Upper lobe of right lung (tissue), 1 donor: Measurements from ENCODE around the gene LACTBL1. TPM values are rescaled to one million over a fixed set of nuclear protein-coding genes. Genes with fewer than 3 reads are reported as not detected.

ENCODE experiments used
- ATAC-seq: fragments of 200-7000 bp; cut with Tn5 transposase; one replicate; pipeline ENCODE4 v1.9.1; 2020; ENCODE audit warnings: mild to moderate bottlenecking, moderate library complexity
- DNase-seq: peaks from one replicate; pipeline ENCODE4 v3.0.0-alpha.2; 2020
- H3K27ac ChIP-seq: fragments of 200-600 bp; one replicate; pipeline ENCODE4 v1.8.0; 2022
- H3K27me3 ChIP-seq: fragments of 200-600 bp; one replicate; pipeline ENCODE4 v1.8.0; 2022; ENCODE audit warnings: mild to moderate bottlenecking
- H3K36me3 ChIP-seq: fragments of 200-600 bp; one replicate; pipeline ENCODE4 v1.8.0; 2022
- H3K4me1 ChIP-seq: fragments of 200-600 bp; one replicate; pipeline ENCODE4 v1.8.0; 2022
- H3K4me3 ChIP-seq: fragments of 200-600 bp; one replicate; pipeline ENCODE4 v1.8.0; 2022; ENCODE audit warnings: mild to moderate bottlenecking
- H3K9me3 ChIP-seq: fragments of 200-600 bp; one replicate; pipeline ENCODE4 v1.8.0; 2022
- intact Hi-C: fragments of 100-400 bp; cut with DNase I; formaldehyde crosslinking; loops from one replicate; pipeline ENCODE4 v1.11.0; 2022
- total RNA-seq: library from RNA; stranded (reverse); fragmentation: NEBNext Ultra II Directional; extraction: Animal tissue kit (Norgen Biotek cat#: 25700); gene quantifications from one replicate; pipeline ENCODE4 v1.2.1, GENCODE V29; 2021
- TF ChIP-seq, protein P1 (sequence below): fragments of 200-600 bp; IDR thresholded peaks from one replicate; pipeline ENCODE4 v1.8.0; 2022; ENCODE audit warnings: antibody characterized with exemption
- donor health status: DM: no; HTN: yes; CAD: no; lungs with severe emphysema.

The LACTBL1 gene
- total RNA-seq, 1 donor from 2014 or later: not detected

GRCh38 chr1:22930240-22930912, 42.3 kb downstream of the LACTBL1 start:
- Histone ChIP-seq H3K27me3 (peaks cover 3% of the 10 kb centered on the region), H3K4me3 (no peak overlapping the region), H3K36me3 (no peaks in the 10 kb centered on the region), H3K27ac (no peak overlapping the region), H3K9me3 (no peaks in the 10 kb centered on the region), H3K4me1 (no peaks in the 10 kb centered on the region)
- intact Hi-C loops: no loop called here
- TF ChIP-seq, protein P1, sequence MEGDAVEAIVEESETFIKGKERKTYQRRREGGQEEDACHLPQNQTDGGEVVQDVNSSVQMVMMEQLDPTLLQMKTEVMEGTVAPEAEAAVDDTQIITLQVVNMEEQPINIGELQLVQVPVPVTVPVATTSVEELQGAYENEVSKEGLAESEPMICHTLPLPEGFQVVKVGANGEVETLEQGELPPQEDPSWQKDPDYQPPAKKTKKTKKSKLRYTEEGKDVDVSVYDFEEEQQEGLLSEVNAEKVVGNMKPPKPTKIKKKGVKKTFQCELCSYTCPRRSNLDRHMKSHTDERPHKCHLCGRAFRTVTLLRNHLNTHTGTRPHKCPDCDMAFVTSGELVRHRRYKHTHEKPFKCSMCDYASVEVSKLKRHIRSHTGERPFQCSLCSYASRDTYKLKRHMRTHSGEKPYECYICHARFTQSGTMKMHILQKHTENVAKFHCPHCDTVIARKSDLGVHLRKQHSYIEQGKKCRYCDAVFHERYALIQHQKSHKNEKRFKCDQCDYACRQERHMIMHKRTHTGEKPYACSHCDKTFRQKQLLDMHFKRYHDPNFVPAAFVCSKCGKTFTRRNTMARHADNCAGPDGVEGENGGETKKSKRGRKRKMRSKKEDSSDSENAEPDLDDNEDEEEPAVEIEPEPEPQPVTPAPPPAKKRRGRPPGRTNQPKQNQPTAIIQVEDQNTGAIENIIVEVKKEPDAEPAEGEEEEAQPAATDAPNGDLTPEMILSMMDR: peak; percentile 65
- peak; percentile 89 for ATAC-seq
- peak; percentile 71 for DNase-seq

- H3K4me3 ChIP-seq: no peak overlapping the region
- no peak overlapping the region for H3K27ac ChIP-seq
- TF ChIP-seq, protein P1: no peak
- intact Hi-C loops: no loop called here
- ATAC-seq: no peak
- H3K9me3 ChIP-seq: no peaks in the 10 kb centered on the region
- H3K4me1 ChIP-seq: no peaks in the 10 kb centered on the region
- H3K36me3 ChIP-seq: no peaks in the 10 kb centered on the region
- peak; percentile 40 for DNase-seq
- peaks cover 5% of the 10 kb centered on the region for H3K27me3 ChIP-seq
Measured at GRCh38 chr1:22925111-22925510, 47.6 kb downstream of the LACTBL1 start.

GRCh38 chr1:22922640-22923039, 50.0 kb downstream of the LACTBL1 start:
- no peaks in the 10 kb centered on the region for H3K4me1 ChIP-seq
- TF ChIP-seq, protein P1: no peak
- ATAC-seq (no peak), DNase-seq (no peak)
- H3K27me3 ChIP-seq: peaks cover 5% of the 10 kb centered on the region
- no peak overlapping the region for H3K4me3 ChIP-seq
- intact Hi-C loops: no loop called here
- no peaks in the 10 kb centered on the region for H3K36me3 ChIP-seq
- H3K9me3 ChIP-seq: no peaks in the 10 kb centered on the region
- H3K27ac ChIP-seq: no peak overlapping the region

- Histone ChIP-seq H3K4me3 (no peak overlapping the region), H3K27me3 (peaks cover 5% of the 10 kb centered on the region), H3K36me3 (no peaks in the 10 kb centered on the region), H3K4me1 (no peaks in the 10 kb centered on the region), H3K9me3 (no peaks in the 10 kb centered on the region), H3K27ac (no peak overlapping the region)
- peak; percentile 22 for ATAC-seq
- DNase-seq: no peak
- intact Hi-C loops: no loop called here
- TF ChIP-seq, protein P1: no peak
Measured at GRCh38 chr1:22921452-22922126, 51.1 kb downstream of the LACTBL1 start.

DNA sequence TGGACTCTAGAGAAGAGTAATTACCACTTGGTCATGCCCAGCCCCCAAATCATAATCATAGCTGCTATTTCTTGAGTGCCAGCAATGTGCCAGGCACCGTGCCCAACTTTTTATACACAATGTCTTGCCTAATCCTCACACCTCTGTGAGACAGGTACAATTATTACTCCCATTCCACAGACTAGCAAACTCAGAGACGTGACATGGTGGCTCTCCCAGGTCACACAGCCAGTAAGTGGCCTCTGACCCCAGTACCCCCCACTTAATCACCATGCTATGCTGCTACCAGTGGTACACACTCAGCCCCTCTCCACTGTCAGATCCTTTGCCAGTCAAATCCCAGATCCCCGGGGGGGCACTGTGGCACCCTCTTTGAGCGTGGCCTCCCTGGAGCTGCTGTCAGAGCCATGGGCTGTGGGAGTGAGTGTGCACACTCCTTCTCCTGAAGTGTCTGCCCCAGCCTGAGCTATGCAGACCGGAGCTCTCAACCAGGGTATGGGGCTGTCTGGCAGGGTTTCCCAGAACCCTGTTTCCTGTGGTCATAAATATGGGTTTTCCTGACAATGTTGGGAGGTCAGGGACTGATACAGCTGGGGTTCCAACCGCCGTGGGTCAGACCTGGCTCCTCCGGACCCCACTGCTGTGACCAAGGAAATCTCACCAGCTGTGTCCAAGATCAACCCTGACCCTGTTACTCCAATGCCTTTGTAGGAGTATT, 51.8 kb downstream of the LACTBL1 start:
- no peaks in the 10 kb centered on the region for H3K36me3 ChIP-seq
- H3K4me3 ChIP-seq: no peak overlapping the region
- no peaks in the 10 kb centered on the region for H3K9me3 ChIP-seq
- H3K4me1 ChIP-seq: no peaks in the 10 kb centered on the region
- DNase-seq: no peak
- peak; percentile 48 for ATAC-seq
- H3K27ac ChIP-seq: no peak overlapping the region
- TF ChIP-seq, protein P1: no peak
- intact Hi-C loops: no loop called here
- peaks cover 9% of the 10 kb centered on the region for H3K27me3 ChIP-seq
